ENCODE results near the gene AP3S2. TPM values are rescaled to one million over a fixed set of nuclear protein-coding genes. Genes with fewer than 3 reads are reported as not detected.
"Not testable (repeated sequence)": the region's sequence is repeated elsewhere in the genome, so short reads cannot be mapped to it uniquely, and the experiment has no call there.

The AP3S2 gene
- polyA plus RNA-seq, 1 experiment: 54.8 TPM

GRCh38 chr15:89870688-89871288, 23.0 kb downstream of the AP3S2 start:
- ChIA-PET POLR2A (no interaction called here), CTCF (interaction anchor here (1.4 to 9.3 kb wide), 4 partner anchors 17 to 130 kb away, joined by 3 to 498 read pairs (median 11); partner anchors contain the start of gene MESP1)
- no peak overlapping the region for H3K4me3 ChIP-seq (ENCODE audit: low read depth, low read length)
- TF ChIP-seq CTCF (IDR thresholded peaks at IDR 0.05; ENCODE audit: low read depth, low read length): no peak
- H3K27ac ChIP-seq (ENCODE audit: low read depth, low read length): no peak overlapping the region
- no peak for DNase-seq (ENCODE audit: low read depth, low spot score)
- no peaks in the 10 kb centered on the region for H3K27me3 ChIP-seq (ENCODE audit: control insufficient read depth, insufficient read depth, low read length)
- no peaks in the 10 kb centered on the region for H3K9me3 ChIP-seq (ENCODE audit: control insufficient read depth, insufficient read depth, low read length)

- no peak for TF ChIP-seq CTCF (IDR thresholded peaks at IDR 0.05; ENCODE audit: low read depth, low read length)
- Histone ChIP-seq H3K27me3 (ENCODE audit: control insufficient read depth, insufficient read depth, low read length) (no peaks in the 10 kb centered on the region), H3K9me3 (ENCODE audit: control insufficient read depth, insufficient read depth, low read length) (no peaks in the 10 kb centered on the region), H3K27ac (ENCODE audit: low read depth, low read length) (no peak overlapping the region), H3K4me3 (ENCODE audit: low read depth, low read length) (no peak overlapping the region)
- ChIA-PET CTCF (interaction anchor here (1.0 kb wide), 1 partner anchor 110 kb away, joined by 3 read pairs; no protein-coding TSS in a partner anchor), POLR2A (no interaction called here)
- DNase-seq (ENCODE audit: low read depth, low spot score): no peak
Measured at GRCh38 chr15:89870006-89870405, 23.8 kb downstream of the AP3S2 start.

GRCh38 chr15:89869490-89869889, 24.3 kb downstream of the AP3S2 start:
- H3K4me3 ChIP-seq (ENCODE audit: low read depth, low read length); POLR2A ChIA-PET: not testable (repeated sequence)

GRCh38 chr15:89864958-89865739, 28.6 kb downstream of the AP3S2 start:
- no peak overlapping the region for H3K4me3 ChIP-seq (ENCODE audit: low read depth, low read length)
- no peak overlapping the region for H3K27ac ChIP-seq (ENCODE audit: low read depth, low read length)
- H3K27me3 ChIP-seq (ENCODE audit: control insufficient read depth, insufficient read depth, low read length): no peaks in the 10 kb centered on the region
- TF ChIP-seq CTCF (IDR thresholded peaks at IDR 0.05; ENCODE audit: low read depth, low read length): no peak
- no peak for DNase-seq (ENCODE audit: low read depth, low spot score)
- ChIA-PET CTCF (interaction anchor here (1.7 to 5.1 kb wide), 3 partner anchors 10 to 104 kb away, joined by 9 to 55 read pairs (median 12); no protein-coding TSS in a partner anchor), POLR2A (no interaction called here)
- H3K9me3 ChIP-seq (ENCODE audit: control insufficient read depth, insufficient read depth, low read length): no peaks in the 10 kb centered on the region

More at GRCh38 chr15:89869490-89869889, 24.3 kb downstream of the AP3S2 start:
- H3K27me3 ChIP-seq (ENCODE audit: control insufficient read depth, insufficient read depth, low read length); H3K9me3 ChIP-seq (ENCODE audit: control insufficient read depth, insufficient read depth, low read length); H3K27ac ChIP-seq (ENCODE audit: low read depth, low read length); DNase-seq (ENCODE audit: low read depth, low spot score): not testable (repeated sequence)
- CTCF ChIA-PET: interaction anchor here (1.0 kb wide), 1 partner anchor 109 kb away, joined by 3 read pairs; no protein-coding TSS in a partner anchor

- ChIA-PET POLR2A (no interaction called here), CTCF (interaction anchor here (1.0 to 5.1 kb wide), 4 partner anchors 11 to 124 kb away, joined by 3 to 55 read pairs (median 10); no protein-coding TSS in a partner anchor)
- H3K27ac ChIP-seq (ENCODE audit: low read depth, low read length): no peak overlapping the region
- TF ChIP-seq CTCF (IDR thresholded peaks at IDR 0.05; ENCODE audit: low read depth, low read length): no peak
- no peak for DNase-seq (ENCODE audit: low read depth, low spot score)
- no peaks in the 10 kb centered on the region for H3K27me3 ChIP-seq (ENCODE audit: control insufficient read depth, insufficient read depth, low read length)
- H3K4me3 ChIP-seq (ENCODE audit: low read depth, low read length): no peak overlapping the region
- H3K9me3 ChIP-seq (ENCODE audit: control insufficient read depth, insufficient read depth, low read length): no peaks in the 10 kb centered on the region
Measured at GRCh38 chr15:89863918-89864317, 29.9 kb downstream of the AP3S2 start.
